GM18519 (cell line): Measurements from ENCODE around the gene ING3.

ENCODE experiments used
- ATAC-seq: cut with Tn5 transposase; IDR thresholded peaks from one replicate; pipeline ENCODE4 v1.9.1; 2021; ENCODE audit warnings: mild to moderate bottlenecking, moderate library complexity; ENCODE audit not compliant: unreplicated experiment, low FRiP score

The ING3 gene

GRCh38 chr7:121020989-121021969 is 70.7 kb downstream of the ING3 start:
- ATAC-seq = no peak

GRCh38 chr7:121023194-121023593 is 72.6 kb downstream of the ING3 start:
- no peak for ATAC-seq

GRCh38 chr7:121023683-121024511 is 73.3 kb downstream of the ING3 start:
- no peak for ATAC-seq

GRCh38 chr7:121024611-121025010 is 74.0 kb downstream of the ING3 start:
- ATAC-seq = no peak

GRCh38 chr7:121026159-121026558 is 75.6 kb downstream of the ING3 start:
- ATAC-seq = no peak

GRCh38 chr7:121026577-121027111 is 76.1 kb downstream of the ING3 start:
- ATAC-seq = no peak
